HG02759 (cell line): ENCODE results near the gene PUSL1.

Source experiments
- ATAC-seq: cut with Tn5 transposase; IDR thresholded peaks from one replicate; pipeline ENCODE4 v1.9.1; 2021; ENCODE audit warnings: mild to moderate bottlenecking, moderate library complexity; ENCODE audit not compliant: unreplicated experiment

PUSL1 gene, protein sequence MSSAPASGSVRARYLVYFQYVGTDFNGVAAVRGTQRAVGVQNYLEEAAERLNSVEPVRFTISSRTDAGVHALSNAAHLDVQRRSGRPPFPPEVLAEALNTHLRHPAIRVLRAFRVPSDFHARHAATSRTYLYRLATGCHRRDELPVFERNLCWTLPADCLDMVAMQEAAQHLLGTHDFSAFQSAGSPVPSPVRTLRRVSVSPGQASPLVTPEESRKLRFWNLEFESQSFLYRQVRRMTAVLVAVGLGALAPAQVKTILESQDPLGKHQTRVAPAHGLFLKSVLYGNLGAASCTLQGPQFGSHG

DNA sequence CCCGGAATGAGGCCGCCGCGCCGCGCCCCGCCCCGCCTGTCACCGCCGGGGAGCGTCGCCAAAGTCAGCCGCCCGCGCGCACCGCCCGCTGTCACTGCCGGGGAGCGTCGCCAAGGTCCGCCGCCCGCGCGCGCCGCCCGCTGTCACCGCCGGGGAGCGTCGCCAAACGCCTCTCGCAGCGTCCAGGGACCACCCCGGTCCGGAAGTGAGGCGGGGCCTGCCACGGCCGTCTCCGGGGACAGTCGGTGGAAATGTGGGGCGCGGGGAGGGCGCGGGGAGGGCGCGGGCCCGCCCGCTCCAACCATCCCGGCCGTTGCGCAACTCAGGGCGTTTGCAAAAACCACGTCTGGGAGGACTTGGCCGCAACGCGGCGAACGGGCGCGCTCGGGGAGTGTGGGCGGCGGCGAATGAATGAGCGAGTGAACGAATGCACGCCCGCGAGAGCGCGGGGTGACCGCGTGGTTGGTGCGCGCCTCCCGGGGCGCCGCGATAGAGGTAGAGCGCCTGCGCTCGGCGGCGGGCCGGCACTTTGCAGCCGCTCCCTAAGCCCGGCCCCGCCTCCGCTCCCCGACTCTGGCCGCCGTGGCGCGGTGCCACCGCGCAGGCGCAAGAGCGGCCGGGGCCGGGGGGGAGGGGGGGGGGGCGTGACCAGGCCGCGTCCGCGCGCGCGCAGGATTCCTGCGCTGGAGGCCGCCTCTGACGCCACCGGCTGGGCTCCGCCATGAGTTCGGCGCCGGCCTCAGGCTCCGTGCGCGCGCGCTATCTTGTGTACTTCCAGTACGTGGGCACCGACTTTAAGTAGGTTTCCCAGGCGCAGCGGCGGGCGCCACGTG lies at the start of gene PUSL1, which contains the start of gene ACAP3:
Gene PUSL1, plus strand, starts transcription at position 675 of the 833 bp plus-strand sequence. Its CDS starts 47 bp downstream, at position 722.
Gene ACAP3, minus strand, starts transcription at position 8 of the 833 bp plus-strand sequence. CDS start 115 bp downstream, outside the sequence.
- ATAC-seq: peak; percentile 69

DNA sequence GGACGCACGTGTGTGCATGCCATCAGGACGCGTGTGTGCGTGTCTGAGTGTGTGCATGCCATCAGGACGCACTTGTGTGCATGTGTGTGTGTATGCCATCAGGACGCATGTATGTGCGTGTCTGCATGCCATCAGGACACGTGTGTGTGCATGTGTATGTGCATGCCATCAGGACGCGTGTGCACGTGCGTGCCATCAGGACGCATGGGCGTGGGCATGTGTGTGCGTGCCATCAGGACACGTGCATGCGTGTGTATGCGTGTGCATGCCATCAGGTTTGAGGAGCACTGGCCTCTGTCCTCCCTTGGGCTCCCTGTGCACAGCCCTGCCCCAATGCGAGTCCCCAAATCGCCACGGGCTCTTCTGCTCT lies 49.3 kb upstream of the PUSL1 start:
- ATAC-seq: no peak

DNA sequence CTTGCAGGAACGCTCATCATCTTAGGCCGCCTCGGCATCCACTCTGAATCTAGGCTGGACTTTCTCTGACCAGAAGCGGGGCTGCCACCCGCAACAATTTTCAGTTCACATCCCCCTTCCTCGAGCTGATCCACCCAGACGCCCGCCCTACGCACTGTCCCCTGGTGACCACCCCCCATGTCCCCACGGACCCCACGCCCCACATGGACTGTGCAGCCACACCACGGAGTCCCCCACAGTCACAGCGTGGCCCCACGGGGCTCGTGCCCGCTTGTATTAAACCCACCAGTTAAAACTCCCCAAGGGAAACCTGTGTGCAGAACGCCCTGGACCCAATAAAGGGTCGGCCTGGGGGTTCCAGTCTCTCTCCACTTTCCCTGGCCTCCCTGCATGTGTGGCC lies 48.9 kb upstream of the PUSL1 start:
- ATAC-seq: no peak

DNA sequence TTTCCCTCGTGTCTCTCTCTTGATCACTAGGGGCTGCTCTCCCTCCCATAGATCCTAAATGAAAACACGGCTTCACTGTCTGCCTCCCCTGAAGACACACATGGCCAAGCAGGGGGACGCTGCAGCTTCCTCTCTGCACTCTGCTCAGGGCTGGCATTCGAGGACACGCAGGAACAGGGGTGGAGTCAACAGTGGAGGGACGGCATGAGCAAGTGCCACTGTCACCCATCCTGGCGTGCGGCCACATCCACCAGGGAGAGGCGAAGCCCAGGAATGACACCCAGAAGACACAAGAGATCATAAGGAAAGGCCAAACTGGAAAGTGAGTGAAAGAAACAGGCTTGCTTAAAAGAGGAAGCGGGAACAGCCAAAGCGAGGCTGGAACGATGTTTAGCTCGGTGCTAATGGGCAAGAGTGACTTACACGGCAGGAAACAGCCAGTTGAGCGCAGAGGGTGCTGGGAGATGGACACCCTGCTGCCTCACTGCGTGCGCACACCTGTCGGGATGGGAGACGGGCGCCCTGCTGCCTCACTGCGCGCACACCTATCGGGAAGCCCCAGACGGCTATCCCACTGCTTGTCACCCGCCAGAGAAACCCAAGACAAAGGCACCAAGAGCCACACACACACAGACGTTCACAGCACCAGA lies 48.3 kb upstream of the PUSL1 start:
- no peak for ATAC-seq

DNA sequence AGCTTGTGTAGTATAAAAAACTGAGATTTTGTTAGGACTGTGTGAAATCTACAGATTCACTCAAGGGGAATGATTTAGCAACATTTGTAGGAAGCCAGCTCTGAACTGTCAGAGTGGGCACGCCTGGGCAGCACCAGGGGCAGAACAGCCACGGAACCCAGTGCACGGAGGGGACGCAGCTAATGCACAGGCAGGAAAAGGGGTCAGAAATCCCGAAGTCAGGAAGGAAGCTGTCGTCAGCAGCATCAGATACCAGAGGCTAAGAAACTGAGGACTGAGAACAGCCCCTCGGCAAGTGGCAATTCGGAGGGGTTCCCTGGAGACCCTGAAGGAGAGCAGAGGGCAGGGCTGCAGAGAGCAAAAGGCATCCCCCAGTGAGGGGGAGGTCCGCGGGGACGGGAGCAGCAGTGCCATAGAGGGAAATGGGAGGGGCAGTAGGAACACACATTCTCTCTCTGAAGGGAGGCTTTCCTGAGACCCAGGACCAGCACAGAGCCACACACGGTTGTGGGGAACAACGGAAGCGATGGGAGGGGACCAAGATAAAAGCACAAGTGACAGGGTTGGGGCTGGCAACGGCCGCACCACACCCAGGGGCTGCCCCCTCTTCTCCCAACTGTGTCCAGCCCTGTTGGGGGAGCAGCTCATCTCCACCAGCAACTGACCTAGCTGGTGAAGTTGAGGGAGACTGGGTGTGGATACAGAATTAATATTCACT lies 47.4 kb upstream of the PUSL1 start:
- no peak for ATAC-seq

DNA sequence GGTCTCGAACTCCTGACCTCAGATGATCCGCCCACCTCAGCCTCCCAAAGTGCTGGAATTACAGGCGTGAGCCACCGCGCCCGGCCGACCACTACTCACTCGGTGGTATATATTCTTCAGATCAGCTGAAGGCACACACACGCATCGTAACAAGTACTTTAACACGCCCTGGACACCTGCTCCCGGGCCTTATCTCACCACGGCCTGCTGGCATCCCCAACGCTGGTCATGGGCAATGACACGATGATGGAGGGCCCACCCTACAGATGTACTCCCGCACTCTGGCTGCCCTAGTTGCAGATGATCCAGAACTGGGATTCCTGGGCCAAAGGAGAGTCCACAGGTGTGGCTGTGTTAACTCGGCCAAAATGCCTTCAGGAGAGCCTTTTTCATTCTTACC lies 46.3 kb upstream of the PUSL1 start:
- ATAC-seq: no peak

DNA sequence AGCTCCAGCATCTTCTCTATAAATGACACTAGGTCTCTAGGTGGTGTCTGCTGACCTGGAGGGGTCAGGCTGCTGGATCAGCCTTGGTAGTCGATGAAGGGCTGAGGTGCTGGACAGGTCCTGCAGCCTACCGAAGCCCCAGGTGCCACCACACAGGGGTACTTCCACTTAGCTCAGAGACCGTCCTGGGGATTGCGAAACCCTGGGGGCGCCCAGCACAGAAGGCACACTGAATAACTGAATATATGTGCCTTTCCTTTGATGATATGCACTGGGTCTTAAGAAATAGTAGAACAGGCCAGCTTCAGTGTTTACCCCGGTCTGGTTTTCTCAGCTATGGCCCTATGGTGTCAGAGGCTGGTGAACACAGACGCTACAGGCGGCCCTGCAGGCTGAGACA lies 45.6 kb upstream of the PUSL1 start:
- ATAC-seq: no peak

DNA sequence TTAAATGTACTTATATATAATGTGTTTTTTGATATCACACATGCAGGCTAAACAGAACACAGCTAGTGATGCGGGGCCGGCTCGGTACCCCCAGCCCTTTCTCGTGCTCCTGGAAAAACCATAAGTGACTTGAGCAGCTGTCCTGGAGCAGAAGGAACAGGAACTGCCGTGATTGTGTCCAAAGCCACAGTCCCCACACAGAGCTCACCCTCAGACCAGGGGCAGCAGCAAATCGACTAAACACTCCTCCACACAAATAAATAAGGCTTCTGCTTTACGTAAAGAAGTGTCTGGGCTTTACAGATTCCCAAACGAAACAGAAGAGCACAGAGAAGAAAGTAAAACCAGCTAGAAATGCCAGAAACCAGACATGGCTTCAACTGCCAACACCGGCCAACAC lies 44.4 kb upstream of the PUSL1 start:
- no peak for ATAC-seq

DNA sequence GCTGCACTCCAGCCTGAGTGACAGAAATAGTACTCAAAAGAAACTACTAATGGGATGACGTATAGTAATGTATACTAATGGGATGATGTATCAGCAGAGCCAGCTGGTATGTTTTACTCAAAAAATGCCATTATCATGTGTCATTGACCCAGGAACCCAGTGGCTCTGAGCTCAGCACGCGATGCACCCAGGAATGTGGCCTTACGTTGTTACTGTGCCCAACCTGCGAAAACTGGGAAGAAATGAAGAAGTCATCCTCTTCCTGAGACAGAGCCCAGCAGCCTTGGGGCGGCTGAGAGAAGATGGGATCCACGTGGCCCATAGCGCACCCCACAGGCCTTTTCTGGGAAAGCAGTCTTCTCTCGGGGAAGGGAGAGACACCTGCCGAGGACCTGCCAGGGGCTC lies 43.5 kb upstream of the PUSL1 start:
- ATAC-seq: no peak

DNA sequence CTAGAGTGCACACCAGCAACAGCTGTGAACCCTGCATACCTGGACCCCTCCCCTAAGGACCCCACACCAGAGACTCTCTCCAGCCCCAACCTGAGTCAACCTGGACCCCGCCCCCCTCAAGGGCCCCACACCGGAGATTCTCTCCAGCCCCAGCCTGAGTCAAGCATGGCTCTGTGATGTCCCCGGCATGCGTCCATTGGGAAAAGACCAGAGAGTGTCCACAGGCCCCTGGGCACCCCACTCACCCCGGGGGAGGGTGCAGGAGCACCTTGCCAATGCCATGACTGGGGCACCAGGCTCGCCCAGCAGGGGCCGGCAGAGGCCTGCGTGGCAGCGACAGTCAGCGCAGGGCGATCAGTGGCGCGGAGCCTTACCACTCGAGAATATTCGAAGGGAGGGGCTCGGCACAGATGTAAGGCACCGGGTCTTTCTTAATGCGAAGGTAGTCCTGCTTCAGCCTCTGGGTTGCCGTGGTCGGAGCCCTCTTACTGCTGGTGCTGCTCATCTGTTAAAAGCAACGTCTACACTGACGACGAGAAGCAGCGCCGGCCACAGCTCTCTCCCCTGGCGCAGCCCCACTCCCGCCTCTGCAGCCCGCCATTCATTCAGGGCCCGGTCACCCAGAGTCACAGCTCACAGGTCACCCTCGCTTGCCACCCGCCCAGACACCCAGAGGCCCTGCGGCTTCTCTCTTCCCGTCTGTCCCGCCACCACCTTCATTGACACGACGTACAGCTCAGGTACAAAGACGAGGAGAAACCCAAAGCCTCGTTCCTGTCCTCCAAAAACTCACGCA lies 40.7 kb upstream of the PUSL1 start:
- no peak for ATAC-seq

DNA sequence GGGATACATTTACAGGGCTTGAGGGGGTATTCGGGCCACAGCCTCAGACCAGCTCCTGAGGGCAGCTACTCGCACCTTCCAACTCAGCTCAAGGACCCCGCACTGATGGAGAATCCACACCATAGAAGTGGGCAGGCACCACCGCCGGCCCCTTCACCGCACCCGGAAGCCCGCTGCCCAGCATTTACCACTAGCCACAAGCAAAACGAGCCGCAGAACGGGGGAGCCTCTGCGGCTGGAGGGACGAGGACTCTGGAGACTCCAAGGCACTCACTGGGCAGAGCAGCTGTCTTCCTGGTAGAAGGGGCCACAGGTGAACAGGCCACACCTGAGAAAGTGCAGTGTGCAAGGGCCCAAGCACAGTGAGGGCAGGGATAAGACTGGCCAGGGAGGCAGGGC lies 40.1 kb upstream of the PUSL1 start:
- no peak for ATAC-seq

DNA sequence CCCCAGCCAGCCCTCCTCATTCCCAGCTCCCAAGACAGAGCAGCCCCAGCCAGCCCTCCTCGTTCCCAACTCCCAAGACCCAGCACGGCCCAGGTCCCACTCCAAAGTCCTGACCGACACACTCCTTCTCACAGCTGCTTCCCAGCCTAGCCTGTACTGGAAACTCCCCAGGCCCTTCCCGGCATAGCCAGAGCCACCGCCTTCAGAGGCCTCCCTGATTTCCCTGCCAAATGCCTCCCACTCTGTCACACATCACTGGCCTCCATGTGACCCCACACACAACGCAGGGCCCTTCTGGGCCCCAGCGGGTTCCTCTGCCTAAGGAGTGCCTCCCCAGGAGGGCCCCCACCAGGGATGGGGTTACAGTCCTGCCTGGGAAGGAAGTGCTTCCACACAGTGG lies 37.6 kb upstream of the PUSL1 start:
- no peak for ATAC-seq

DNA sequence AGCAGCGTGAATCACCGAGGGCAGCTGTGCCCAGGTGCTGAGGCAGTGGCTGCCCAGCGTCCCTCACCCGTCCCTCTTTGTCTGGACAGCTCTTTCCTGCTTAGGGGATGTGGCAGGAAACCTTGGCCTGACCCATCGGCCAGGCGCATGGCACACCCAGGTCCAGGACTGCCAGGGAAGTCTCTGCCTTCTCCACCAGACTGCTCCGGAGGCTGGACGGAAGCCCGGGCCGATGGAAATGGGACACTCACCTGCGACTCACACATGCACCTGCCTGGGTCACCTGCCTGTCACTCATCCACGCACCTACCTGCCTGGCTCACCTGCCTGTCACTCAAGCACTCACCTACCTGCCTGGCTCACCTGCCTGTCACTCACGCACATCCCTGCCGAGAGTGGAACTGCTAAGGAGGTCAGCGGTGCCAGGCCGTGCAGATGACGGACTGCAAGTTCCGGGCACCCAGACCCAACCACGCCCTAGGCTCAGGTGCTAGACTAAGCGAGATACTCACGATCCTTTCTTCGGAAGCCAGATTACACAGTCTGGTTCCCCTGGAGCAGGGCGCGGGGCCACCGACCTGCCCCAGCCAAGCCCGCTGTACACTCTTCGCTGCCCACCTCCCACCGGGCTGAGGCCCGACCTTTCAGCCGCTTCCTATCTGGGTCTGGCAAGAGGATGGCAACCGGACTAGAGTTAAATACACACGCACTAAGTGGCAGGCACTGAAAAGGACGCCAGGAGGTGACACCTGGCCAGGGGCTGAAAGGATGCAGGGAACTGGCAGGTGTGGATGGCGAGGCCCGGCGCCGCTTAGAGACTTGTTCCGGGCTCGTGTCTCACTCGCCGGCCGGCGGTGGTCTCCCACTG lies 35.8 kb upstream of the PUSL1 start:
- no peak for ATAC-seq

DNA sequence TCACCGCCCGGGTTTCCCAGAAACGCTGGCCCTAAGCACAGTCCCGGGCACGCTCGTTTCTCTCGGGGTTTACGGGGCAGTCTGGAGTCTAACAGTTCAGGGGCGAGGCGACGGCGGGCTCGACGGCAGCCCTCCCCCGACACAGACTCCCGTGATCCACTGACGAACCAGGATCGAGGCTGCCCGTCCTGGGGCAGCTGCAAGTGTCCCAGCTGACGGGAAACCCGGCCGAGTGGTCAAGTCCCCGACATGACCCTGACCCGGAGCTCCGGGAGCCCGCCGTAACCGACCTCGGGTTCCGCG lies 35.2 kb upstream of the PUSL1 start:
- no peak for ATAC-seq

DNA sequence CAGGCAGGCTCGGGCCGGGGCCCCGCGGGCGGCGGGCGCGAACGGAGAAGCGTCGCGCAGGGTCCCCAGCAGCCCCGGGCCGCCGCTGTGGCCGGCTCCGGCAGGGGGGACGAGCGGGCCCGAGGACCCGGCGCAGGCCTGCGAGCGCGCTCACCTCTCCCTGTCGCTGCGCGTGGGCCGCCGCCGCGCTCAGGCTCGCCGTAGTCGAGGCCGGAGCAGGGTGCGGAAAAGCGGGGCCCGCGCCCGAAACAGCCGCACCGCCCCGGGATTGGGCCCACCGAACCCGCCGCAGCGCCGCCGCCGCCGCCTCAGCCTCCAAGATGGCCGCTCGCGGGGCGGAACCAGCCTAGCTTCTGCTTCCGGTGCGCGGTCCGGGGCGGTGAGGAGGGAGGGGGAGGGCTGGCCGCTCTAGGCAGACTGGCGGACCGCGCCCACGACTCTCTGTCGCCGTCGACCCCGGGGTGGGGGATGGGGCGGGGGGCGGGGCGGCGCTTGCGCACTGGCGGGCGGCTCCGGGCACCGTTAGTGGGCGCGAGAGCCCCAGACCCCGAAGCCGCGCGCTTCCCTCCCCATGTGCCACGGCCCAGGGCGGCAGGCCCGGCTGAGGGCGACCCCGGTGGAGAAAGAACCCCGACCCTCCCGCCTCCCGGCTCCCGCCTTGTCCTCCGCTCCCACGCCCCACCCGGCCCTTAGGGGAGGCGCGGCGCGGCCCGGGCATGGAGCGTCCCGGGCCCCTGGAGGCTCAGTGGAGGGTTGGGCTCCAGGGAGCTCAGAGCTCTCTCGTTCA lies 34.7 kb upstream of the PUSL1 start, which contains the start of gene UBE2J2:
Gene UBE2J2, minus strand, starts transcription at position 343 of the 787 bp plus-strand sequence. CDS start 5,862 bp downstream, outside the sequence.
- peak; percentile 84 for ATAC-seq

DNA sequence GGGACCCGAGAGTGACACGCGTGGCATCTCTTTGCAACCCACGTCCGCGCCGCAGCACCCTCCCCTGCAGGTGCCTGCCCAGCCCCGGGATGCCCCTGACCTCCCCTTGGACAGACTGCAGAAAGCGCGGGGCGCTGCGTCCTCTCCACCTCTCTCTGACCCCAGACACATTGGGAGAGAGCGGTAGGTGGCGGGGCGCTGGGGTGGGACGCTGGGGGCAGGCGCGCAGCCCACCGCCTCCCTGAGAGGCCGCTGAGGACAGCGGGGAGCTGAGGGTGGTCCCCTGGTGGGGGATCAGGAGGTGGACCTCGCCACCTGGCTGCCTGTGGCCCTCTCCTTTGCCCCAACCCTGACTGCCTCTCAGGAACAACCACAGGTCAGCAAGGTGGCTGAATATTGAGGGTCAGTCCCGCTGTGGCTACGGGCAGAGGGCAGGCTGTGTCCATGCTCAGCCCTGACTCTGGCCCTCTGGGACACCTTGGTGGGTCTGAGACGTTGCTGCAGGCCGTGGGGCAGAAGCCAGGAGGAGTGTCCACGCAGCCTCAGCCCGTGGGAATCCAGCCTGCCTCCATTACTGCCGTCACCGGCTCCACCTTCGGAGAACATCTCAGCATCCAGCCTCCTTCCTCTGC lies 34.0 kb upstream of the PUSL1 start:
- ATAC-seq: no peak

DNA sequence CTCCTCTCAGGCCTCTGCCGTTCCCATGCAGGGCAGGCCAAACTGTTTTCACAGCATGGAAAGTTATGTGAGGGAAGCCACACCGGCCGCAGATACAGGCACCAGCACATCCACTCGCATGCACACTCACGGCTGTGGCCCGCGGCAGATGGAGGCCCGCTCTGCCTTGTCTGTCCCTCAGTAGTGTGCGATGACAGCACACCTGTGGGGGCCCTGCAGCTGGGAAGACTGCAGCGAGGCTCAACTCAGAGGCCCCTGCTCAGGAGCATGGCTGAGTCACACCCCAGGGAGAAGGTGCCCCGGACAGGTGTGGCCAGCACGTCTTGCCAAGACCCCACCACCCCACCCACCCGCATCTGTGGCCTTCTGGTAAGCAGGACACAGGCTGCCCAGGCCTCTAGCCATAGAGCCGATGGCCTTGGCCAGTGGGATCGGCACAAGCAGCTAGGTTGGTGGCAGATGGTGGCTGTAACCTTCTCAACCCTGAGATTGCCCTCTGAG lies 33.4 kb upstream of the PUSL1 start:
- ATAC-seq: no peak

DNA sequence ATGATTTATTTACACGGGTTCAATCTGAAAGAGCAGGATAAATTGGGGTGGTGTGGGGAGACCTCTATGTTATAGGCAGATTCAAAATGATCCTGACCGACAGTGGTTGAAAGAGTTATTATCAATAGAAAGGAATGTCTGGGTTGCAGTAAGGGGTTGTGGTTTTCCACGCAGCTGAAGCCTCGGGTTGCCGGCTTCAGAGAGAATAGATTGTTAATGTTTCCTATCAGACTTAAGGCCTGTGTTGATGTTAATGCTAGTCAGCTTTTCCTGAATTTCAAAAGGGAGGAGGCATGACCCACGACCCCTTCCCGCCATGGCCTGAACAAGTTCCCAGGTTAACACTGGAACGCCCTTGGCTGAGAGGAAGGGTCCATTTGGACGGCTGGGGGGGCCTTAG lies 32.6 kb upstream of the PUSL1 start:
- no peak for ATAC-seq
